RWPE2 (cell line): ENCODE measurements around the gene MAP1S.

Experiments
- ATAC-seq: fragments of 200-7000 bp; cut with Tn5 transposase; 3 replicates; pipeline ENCODE4 v1.9.1; 2021; ENCODE audit warnings: low read depth
- DNase-seq: peaks from one replicate; pipeline ENCODE4 v3.0.0-alpha.2; 2020; ENCODE audit warnings: low spot score
- H3K27ac ChIP-seq: fragments of 450-650 bp; 2 replicates; pipeline ENCODE4 v1.5.1; 2017; ENCODE audit warnings: mild to moderate bottlenecking; ENCODE audit not compliant: poor library complexity, severe bottlenecking
- H3K27me3 ChIP-seq: fragments of 250-450 bp; sonication (Bioruptor Pico); 2 replicates; pipeline ENCODE4 v1.5.1; 2021; ENCODE audit warnings: mild to moderate bottlenecking, moderate library complexity; ENCODE audit not compliant: insufficient read depth, poor library complexity, severe bottlenecking
- H3K36me3 ChIP-seq: fragments of 250-450 bp; sonication (Bioruptor Pico); 2 replicates; pipeline ENCODE4 v1.5.1; 2020; ENCODE audit warnings: low read depth, mild to moderate bottlenecking, moderate library complexity
- H3K4me1 ChIP-seq: fragments of 250-450 bp; sonication (Bioruptor Pico); 2 replicates; pipeline ENCODE4 v1.5.1; 2021; ENCODE audit warnings: mild to moderate bottlenecking, moderate library complexity; ENCODE audit not compliant: insufficient read depth, poor library complexity, severe bottlenecking
- H3K4me3 ChIP-seq: fragments of 250-450 bp; sonication (Bioruptor Pico); 2 replicates; pipeline ENCODE4 v1.5.1; 2021; ENCODE audit warnings: mild to moderate bottlenecking, moderate library complexity; ENCODE audit not compliant: severe bottlenecking
- H3K9me3 ChIP-seq: fragments of 250-450 bp; sonication (Bioruptor Pico); 2 replicates; pipeline ENCODE4 v1.5.1; 2021; ENCODE audit warnings: mild to moderate bottlenecking, moderate library complexity; ENCODE audit not compliant: severe bottlenecking
- CTCF ChIP-seq: fragments of 450-650 bp; IDR thresholded peaks from one replicate; pipeline ENCODE4 v1.5.1; 2017; ENCODE audit warnings: mild to moderate bottlenecking, moderate library complexity; ENCODE audit not compliant: poor library complexity, severe bottlenecking

The MAP1S gene

GRCh38 chr19:17766543-17767131, 47.4 kb downstream of the MAP1S start:
- no peak overlapping the region for H3K4me3 ChIP-seq
- no peaks in the 10 kb centered on the region for H3K36me3 ChIP-seq
- H3K9me3 ChIP-seq, result no peaks in the 10 kb centered on the region
- H3K4me1 ChIP-seq, result peaks cover 6% of the 10 kb centered on the region
- ATAC-seq (peak; percentile 83), DNase-seq (peak; percentile 86)
- H3K27me3 ChIP-seq, result no peaks in the 10 kb centered on the region
- peak; percentile 94 for TF ChIP-seq CTCF
- no peak overlapping the region for H3K27ac ChIP-seq

GRCh38 chr19:17767559-17767958, 48.3 kb downstream of the MAP1S start:
- DNase-seq, result no peak
- Histone ChIP-seq H3K4me3 (no peak overlapping the region), H3K27me3 (no peaks in the 10 kb centered on the region), H3K27ac (no peak overlapping the region), H3K9me3 (no peaks in the 10 kb centered on the region), H3K36me3 (no peaks in the 10 kb centered on the region), H3K4me1 (peaks cover 6% of the 10 kb centered on the region)
- no peak for TF ChIP-seq CTCF
- no peak for ATAC-seq

- Histone ChIP-seq H3K36me3 (no peaks in the 10 kb centered on the region), H3K9me3 (no peaks in the 10 kb centered on the region), H3K4me1 (no peaks in the 10 kb centered on the region), H3K27me3 (no peaks in the 10 kb centered on the region), H3K27ac (no peak overlapping the region), H3K4me3 (no peak overlapping the region)
- ATAC-seq (no peak), DNase-seq (no peak)
- TF ChIP-seq CTCF, result no peak
Measured at GRCh38 chr19:17770613-17771012, 51.3 kb downstream of the MAP1S start.

GRCh38 chr19:17772172-17772571, 52.9 kb downstream of the MAP1S start:
- DNase-seq (no peak), ATAC-seq (0 out of 3 replicates have a peak, but pooled peaks have one; percentile 23)
- no peak overlapping the region for H3K27ac ChIP-seq
- no peaks in the 10 kb centered on the region for H3K36me3 ChIP-seq
- H3K4me3 ChIP-seq, result no peak overlapping the region
- no peaks in the 10 kb centered on the region for H3K9me3 ChIP-seq
- H3K4me1 ChIP-seq, result no peaks in the 10 kb centered on the region
- TF ChIP-seq CTCF, result no peak
- H3K27me3 ChIP-seq, result no peaks in the 10 kb centered on the region

GRCh38 chr19:17775245-17775927, 56.1 kb downstream of the MAP1S start:
- DNase-seq (no peak), ATAC-seq (no peak)
- no peaks in the 10 kb centered on the region for H3K36me3 ChIP-seq
- H3K27me3 ChIP-seq, result no peaks in the 10 kb centered on the region
- H3K4me1 ChIP-seq, result no peaks in the 10 kb centered on the region
- peak; percentile 57 for TF ChIP-seq CTCF
- H3K4me3 ChIP-seq, result no peak overlapping the region
- no peak overlapping the region for H3K27ac ChIP-seq
- no peaks in the 10 kb centered on the region for H3K9me3 ChIP-seq
